Uterus (tissue), 2 donors: ENCODE results near the gene SGPL1.

ENCODE experiments used
- POLR2A ChIP-seq, 2 donors: fragments of 450-650 bp; IDR thresholded peaks; one replicate each; pipeline ENCODE4 v1.6.1; 2016; ENCODE audit warnings: antibody characterized with exemption in 2 of 2, mild to moderate bottlenecking in 1 of 2, moderate library complexity in 1 of 2
- TF ChIP-seq, protein P1 (sequence below), 4 experiments: fragments of 200-600 bp in 2 of 4; fragments of 450-650 bp in 2 of 4; sonication (generic) in 2 of 4; IDR thresholded peaks; one replicate each; pipeline ENCODE4 v1.5.1; 2016 to 2019; ENCODE audit warnings: antibody characterized with exemption in 4 of 4, mild to moderate bottlenecking in 2 of 4, moderate library complexity in 1 of 4

- TF ChIP-seq POLR2A (IDR thresholded peaks at IDR 0.05) = no peak
- TF ChIP-seq, protein P1, sequence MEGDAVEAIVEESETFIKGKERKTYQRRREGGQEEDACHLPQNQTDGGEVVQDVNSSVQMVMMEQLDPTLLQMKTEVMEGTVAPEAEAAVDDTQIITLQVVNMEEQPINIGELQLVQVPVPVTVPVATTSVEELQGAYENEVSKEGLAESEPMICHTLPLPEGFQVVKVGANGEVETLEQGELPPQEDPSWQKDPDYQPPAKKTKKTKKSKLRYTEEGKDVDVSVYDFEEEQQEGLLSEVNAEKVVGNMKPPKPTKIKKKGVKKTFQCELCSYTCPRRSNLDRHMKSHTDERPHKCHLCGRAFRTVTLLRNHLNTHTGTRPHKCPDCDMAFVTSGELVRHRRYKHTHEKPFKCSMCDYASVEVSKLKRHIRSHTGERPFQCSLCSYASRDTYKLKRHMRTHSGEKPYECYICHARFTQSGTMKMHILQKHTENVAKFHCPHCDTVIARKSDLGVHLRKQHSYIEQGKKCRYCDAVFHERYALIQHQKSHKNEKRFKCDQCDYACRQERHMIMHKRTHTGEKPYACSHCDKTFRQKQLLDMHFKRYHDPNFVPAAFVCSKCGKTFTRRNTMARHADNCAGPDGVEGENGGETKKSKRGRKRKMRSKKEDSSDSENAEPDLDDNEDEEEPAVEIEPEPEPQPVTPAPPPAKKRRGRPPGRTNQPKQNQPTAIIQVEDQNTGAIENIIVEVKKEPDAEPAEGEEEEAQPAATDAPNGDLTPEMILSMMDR (IDR thresholded peaks at IDR 0.05) = no peak
Observed at GRCh38 chr10:70779088-70779487, 36.7 kb upstream of the SGPL1 start.
